ENCODE results near the gene SHOC2.

SHOC2 gene

GRCh38 chr10:111030042-111030750 lies 110.8 kb downstream of the SHOC2 start:
- Histone ChIP-seq H3K4me1 (ENCODE audit: insufficient read depth, low read length) (no peaks in the 10 kb centered on the region), H3K36me3 (ENCODE audit: insufficient read depth, low read length) (0 out of 2 replicates have a peak, but pooled peaks cover 6% of the 10 kb centered on the region), H3K4me3 (ENCODE audit: low read length) (no peak overlapping the region), H3K9me3 (ENCODE audit: insufficient read depth, low read depth, low read length) (0 out of 2 replicates have a peak, but pooled peaks cover 8% of the 10 kb centered on the region), H3K27ac (ENCODE audit: low read depth, low read length) (no peak overlapping the region), H3K9ac (ENCODE audit: low read depth, low read length) (no peak overlapping the region), H3K27me3 (ENCODE audit: insufficient read depth, low read length) (no peaks in the 10 kb centered on the region)
- WGBS: 94% methylated on average over 9 of the region's 9 CpGs

DNA sequence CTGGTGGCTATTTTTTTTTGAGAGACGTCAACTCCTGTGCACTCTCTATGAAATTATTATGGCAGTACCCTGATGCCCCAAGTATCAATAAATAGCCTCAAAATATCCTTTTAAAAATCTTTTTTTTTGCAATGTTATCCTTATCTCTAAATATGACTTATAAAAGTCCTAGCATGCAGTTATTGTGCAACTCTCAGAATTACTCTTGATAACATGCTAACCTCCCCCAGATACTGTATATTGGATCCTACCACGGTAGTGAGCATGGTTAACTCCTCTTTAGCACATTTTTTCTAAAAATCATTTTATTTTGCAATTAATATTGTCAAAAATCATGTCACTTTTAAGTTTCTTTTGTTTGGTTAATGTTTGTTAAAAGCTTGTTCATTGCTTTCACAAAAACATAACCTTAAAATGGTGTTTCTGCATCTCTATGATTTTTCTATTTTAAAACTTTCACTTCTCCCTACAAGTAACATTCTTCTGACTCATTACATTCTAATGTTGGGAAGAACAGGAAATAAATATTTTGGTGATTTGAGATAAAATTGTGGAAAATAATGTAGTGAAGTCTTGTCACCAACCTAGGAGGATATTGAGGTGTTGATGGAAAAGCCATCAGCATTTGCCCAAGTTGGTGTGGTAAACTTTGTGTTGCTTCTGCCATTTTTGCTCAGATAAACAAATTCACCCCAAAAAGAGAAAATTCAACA lies 115.3 kb downstream of the SHOC2 start:
- 97% methylated on average over 2 of the region's 2 CpGs for WGBS
- H3K9me3 ChIP-seq (ENCODE audit: insufficient read depth, low read depth, low read length): peaks cover 23% of the 10 kb centered on the region

DNA sequence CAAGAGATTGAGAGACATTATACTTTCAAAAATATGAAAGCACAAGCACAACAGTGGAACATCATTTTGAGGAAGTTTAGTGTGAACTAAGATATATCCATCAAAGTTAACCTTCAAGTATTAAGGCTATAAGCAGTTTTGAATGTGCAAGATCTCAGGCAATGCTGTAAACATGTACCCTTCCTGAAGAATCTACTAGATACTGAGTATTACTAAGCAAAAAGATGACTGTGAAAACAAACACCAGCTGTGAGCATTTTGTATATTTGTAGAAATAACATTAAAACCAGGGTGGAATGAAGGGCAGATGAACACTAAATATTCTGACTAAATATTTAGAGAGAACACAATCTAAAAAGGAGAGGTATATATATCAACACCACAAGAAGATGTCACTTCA lies 116.1 kb downstream of the SHOC2 start:
- H3K27ac ChIP-seq (ENCODE audit: low read depth, low read length): no peak overlapping the region
- H3K27me3 ChIP-seq (ENCODE audit: insufficient read depth, low read length): no peaks in the 10 kb centered on the region
- H3K9me3 ChIP-seq (ENCODE audit: insufficient read depth, low read depth, low read length): peaks cover 28% of the 10 kb centered on the region
- H3K4me1 ChIP-seq (ENCODE audit: insufficient read depth, low read length): no peaks in the 10 kb centered on the region
- no peak overlapping the region for H3K4me3 ChIP-seq (ENCODE audit: low read length)
- H3K9ac ChIP-seq (ENCODE audit: low read depth, low read length): no peak overlapping the region
- H3K36me3 ChIP-seq (ENCODE audit: insufficient read depth, low read length): 0 out of 2 replicates have a peak, but pooled peaks cover 6% of the 10 kb centered on the region

More for the DNA sequence above, 115.3 kb downstream of the SHOC2 start:
- no peaks in the 10 kb centered on the region for H3K4me1 ChIP-seq (ENCODE audit: insufficient read depth, low read length)
- no peaks in the 10 kb centered on the region for H3K27me3 ChIP-seq (ENCODE audit: insufficient read depth, low read length)
- no peak overlapping the region for H3K27ac ChIP-seq (ENCODE audit: low read depth, low read length)
- no peak overlapping the region for H3K4me3 ChIP-seq (ENCODE audit: low read length)
- H3K36me3 ChIP-seq (ENCODE audit: insufficient read depth, low read length): 0 out of 2 replicates have a peak, but pooled peaks cover 6% of the 10 kb centered on the region
- H3K9ac ChIP-seq (ENCODE audit: low read depth, low read length): no peak overlapping the region

DNA sequence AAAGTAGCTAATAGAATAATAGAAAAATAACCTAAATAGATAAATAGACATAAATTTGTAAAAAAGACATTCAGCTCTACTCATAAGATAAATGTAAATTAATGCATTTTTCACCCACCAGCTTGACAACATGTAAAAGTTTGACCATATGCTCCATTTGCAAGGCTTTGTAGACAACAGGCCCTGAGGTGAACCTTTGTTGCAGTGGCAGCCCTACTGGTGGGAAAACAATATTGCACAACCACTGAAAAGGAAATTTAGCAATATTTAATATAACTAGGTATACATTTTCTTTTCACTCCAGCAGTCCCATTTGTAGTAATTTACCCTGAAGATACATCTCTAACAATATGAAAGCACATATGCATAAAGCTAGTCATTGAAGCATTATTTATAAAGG lies 118.5 kb downstream of the SHOC2 start:
- Histone ChIP-seq H3K4me1 (ENCODE audit: insufficient read depth, low read length) (no peaks in the 10 kb centered on the region), H3K27ac (ENCODE audit: low read depth, low read length) (no peak overlapping the region), H3K9ac (ENCODE audit: low read depth, low read length) (no peak overlapping the region), H3K27me3 (ENCODE audit: insufficient read depth, low read length) (no peaks in the 10 kb centered on the region), H3K9me3 (ENCODE audit: insufficient read depth, low read depth, low read length) (peaks cover 49% of the 10 kb centered on the region), H3K4me3 (ENCODE audit: low read length) (no peak overlapping the region), H3K36me3 (ENCODE audit: insufficient read depth, low read length) (no peaks in the 10 kb centered on the region)

DNA sequence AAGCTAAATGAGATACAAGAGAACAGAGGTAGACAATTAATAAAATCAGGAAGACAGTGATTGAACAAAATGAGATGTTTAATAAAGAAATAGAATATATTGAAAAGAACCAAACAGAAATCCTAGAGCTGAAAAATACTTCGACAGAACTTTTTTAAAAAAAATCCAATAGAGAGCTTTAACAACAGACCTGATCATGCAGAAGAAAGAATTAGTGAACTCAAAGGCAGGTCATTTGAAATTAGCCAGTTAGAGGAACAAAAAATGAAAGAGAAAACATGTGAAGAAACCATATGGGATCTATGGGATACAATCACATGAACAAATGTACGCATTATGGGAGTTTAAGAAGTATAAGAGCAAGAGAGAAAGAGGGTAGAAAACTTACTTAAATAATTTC lies 120.1 kb downstream of the SHOC2 start:
- no peak overlapping the region for H3K9ac ChIP-seq (ENCODE audit: low read depth, low read length)
- H3K27ac ChIP-seq (ENCODE audit: low read depth, low read length): no peak overlapping the region
- no peak overlapping the region for H3K4me3 ChIP-seq (ENCODE audit: low read length)
- no peaks in the 10 kb centered on the region for H3K36me3 ChIP-seq (ENCODE audit: insufficient read depth, low read length)
- H3K4me1 ChIP-seq (ENCODE audit: insufficient read depth, low read length): no peaks in the 10 kb centered on the region
- peaks cover 49% of the 10 kb centered on the region for H3K9me3 ChIP-seq (ENCODE audit: insufficient read depth, low read depth, low read length)
- 97% methylated on average over 2 of the region's 2 CpGs for WGBS
- H3K27me3 ChIP-seq (ENCODE audit: insufficient read depth, low read length): no peaks in the 10 kb centered on the region

DNA sequence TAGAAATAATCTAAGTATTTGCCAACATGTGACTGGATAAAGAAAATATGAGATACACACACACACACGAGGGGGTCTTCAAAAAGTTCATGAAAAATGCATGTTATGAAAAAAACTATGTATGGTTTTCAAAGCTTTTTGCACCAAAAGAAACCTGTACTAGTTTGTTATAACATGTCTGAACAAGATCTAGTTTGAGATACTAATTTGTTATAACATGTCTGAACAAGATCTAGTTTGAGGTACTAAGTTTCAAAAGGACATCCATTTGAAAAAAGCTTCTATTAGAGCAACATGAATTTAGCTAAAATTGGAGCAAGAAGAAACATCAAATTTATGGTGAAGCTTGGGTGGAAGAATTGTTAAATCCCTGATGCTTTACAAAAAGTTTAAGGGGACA lies 137.6 kb downstream of the SHOC2 start:
- Histone ChIP-seq H3K27me3 (ENCODE audit: insufficient read depth, low read length) (no peaks in the 10 kb centered on the region), H3K9ac (ENCODE audit: low read depth, low read length) (no peak overlapping the region), H3K4me1 (ENCODE audit: insufficient read depth, low read length) (no peaks in the 10 kb centered on the region), H3K36me3 (ENCODE audit: insufficient read depth, low read length) (no peaks in the 10 kb centered on the region), H3K9me3 (ENCODE audit: insufficient read depth, low read depth, low read length) (peaks cover 20% of the 10 kb centered on the region), H3K27ac (ENCODE audit: low read depth, low read length) (no peak overlapping the region), H3K4me3 (ENCODE audit: low read length) (no peak overlapping the region)
- no CpG with 5 or more reads among the region's 1 CpG for WGBS
